Suppressor macrophage treated with lipopolysaccharide for 4 hours (primary cell): Measurements from ENCODE around the gene MUSK.
"Not testable (repeated sequence)": the region's sequence is repeated elsewhere in the genome, so short reads cannot be mapped to it uniquely, and the experiment has no call there.

Experiments
- DNase-seq: peaks from one replicate; pipeline ENCODE4 v3.0.0-alpha.2; 2020

The MUSK gene

GRCh38 chr9:110668570-110669167 lies at the start of gene MUSK:
Gene MUSK, plus strand, starts transcription at chr9:110668791. Its CDS starts 114 bp downstream, at chr9:110668905.
- DNase-seq: no peak

DNA sequence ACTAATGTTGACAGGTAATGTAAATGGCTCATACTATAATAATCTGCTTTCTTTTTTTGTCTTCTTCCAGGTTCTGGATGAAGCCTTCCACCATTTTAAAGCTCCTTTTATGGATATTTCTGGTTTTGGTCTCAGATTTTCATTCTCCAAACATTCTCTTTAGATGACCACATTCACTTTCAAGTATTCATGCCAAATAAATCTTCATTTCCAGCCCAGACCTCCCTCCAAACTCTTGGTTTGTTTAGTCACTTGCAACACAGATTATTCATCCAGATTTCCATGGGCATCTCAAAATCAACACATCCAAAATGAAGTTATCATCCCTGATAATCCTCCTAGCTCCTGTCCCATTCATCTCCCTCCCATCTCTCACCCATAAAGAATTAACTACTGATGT lies 48.8 kb upstream of the MUSK start:
- DNase-seq: no peak

- no peak for DNase-seq
Measured at GRCh38 chr9:110620726-110621125, 47.9 kb upstream of the MUSK start.

DNA sequence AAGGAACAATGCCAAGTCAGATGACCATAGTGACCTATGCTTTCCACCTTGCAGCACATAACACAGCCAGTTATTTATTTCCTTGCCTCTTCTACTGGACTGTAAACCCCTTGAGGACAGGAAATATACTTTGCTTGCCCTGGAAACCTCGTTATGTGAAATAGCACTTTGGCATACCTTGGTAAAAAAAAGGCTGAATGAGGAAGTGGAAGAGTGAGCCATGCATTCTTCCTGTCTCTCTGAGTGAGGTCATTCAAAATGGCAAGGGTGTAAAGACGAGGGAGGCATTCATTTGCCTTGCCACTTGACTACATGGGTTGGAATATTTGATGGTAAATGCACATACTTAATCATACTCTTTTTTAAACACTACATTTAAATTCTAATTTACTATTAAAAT lies 46.2 kb upstream of the MUSK start:
- DNase-seq: peak; percentile 23

- peak; percentile 82 for DNase-seq
Measured at GRCh38 chr9:110623462-110624025, 45.0 kb upstream of the MUSK start.

DNA sequence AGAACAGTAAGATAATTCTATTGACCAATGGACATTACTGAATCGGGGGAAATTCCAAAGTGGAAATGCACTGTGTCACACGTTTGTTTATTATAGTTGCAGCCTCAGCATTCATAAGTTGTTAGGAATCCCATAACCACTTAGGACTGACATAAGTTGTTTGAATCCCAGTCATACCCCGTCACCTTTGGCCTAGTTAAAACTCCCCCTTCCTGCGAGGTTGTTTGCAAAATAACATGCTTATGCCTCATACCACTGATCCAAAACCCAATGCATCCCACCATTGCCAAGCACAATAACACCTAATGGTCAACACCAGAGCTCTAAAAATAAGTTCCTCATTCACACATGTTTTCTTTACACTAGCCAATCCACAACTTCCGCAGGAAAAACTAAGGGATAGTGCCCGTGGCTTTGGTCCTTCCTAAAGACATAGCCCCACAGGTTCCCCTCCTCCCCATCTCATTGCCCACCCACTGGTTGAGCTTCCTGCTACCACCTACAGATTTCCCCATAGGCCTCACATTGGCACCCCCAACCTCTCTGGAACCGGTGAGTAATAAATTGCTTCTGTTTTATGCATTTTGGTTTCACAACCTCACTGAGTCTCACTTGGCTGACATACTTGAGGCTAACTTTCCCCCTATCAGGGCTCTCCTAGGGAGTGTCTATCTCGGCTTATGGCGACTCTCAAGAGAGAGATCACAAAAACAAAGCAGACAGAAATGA lies 42.3 kb upstream of the MUSK start:
- DNase-seq: peak; percentile 44

DNA sequence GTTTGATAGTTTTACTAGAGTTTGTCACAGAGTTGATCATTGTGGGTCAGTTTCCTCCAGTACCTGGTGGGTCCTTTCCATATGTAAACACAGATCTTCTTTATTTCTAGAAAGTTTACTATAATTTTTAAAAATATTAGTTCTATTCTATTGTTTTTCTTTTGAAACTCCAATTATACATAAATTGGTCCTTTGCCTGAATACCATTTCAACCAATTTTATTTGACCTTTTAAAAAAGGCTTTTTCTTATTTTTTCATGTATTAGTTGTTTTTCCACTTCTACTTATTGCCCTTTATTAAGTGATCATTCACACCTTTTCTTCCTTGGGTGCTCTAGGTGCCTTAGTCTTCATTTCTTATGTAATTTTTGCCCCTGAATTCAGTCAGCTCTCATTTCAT lies 33.0 kb upstream of the MUSK start:
- no peak for DNase-seq

DNA sequence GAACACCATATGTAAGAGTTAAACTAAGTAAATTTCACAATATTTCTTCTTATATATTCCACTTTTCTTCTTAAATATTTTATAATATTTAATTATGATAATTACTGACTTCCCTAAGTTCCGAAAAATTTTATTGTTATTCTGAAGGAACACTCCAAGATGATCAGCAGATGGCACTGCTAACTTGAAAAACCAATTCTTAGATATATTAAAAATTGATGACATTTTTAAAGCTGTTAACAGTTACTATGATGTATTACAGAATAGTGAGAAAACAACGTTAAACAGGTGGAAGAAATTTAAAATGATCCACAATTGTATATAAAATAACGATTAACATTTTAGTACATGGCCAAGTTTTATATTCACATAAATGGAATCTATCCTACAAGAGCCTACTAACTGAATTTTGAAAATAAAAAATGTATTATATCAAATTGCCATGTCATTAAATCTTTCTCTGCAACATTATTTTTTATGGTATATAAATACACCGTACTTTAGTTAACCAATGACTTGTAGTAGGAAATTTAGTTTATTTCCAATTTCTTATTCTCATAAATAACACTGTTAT lies 30.1 kb upstream of the MUSK start:
- peak; percentile 66 for DNase-seq

DNA sequence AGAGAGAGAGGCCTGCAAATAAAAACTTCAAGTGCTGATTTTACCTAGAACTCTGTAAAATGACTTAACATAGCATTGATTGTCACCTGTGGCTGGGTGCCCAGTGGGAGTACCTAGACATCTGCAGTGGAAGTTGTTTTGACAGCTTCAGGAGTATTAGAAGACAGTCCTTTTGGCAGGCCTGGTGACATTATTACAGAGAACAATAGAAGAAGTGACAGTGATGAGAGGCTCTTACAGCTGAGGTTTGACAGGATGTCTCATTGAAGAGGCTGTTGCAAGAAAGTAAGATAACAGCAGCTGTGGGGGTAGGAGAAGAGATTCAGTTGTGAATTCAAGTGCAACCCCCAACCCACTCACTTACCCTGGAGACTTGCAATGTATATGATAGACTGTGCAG lies 27.9 kb upstream of the MUSK start:
- no peak for DNase-seq

GRCh38 chr9:110641293-110641692 lies 27.3 kb upstream of the MUSK start:
- DNase-seq: no peak

- no peak for DNase-seq
Measured at GRCh38 chr9:110648696-110649095, 19.9 kb upstream of the MUSK start.

- no peak for DNase-seq
Measured at GRCh38 chr9:110650261-110650660, 18.3 kb upstream of the MUSK start.

DNA sequence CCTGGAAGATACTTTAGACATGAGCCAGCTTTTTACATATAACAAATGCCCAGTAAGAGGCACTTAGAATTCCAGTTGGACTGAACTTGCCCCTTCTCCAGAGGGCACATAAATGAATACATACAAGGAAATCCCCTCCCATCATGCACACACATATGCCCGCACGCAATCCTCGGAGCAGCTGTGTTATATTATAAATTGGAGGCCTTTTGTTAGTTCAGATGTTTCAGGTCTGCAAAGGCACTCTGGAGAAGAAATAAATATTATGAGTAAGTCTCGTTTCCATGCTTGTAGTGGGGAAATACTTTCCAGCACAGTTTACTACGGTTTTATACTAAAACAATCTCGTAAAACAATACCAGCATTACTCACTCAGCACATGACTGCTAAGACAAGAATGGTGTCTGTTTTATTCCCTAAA lies 17.6 kb upstream of the MUSK start:
- no peak for DNase-seq

DNA sequence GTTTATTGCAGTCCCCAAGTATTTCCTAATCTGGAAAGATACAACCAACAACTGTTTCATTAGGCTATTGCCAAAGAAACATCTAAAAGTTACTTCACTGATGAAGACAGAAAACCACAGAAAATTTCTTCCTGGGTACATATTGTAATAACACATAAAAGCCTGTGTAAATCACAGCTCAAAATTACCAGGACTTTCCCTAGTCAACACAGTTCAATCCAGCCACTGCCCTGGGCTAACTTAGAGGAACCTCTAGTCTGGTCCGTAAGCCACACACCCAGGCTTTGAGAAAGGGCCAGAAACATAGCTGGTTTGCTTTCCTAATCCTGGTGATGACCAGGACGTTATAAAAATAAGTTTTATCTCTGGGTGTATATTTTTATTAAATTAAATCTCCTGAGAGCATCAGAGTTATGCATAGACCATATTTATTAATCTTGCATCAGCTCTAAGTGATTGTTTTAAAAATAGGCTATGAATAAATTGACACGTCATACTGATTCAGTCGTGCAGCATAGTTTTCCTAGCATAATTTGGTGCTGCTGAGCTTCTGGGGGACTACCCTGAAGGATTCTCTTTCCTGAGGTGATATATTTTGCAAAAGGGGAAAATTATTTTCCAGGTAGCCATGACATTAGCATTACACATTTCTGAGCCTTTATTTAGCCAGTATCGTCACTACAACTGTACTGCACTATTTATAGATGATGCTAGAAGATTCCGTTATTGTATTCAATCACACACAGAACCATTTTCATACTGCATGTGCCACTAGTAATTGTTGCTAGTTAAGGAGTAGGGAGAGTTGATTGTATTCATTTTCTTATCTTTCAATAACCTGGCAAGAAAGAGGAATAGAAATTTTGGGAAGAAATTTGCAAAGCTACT lies 12.6 kb upstream of the MUSK start:
- peak; percentile 45 for DNase-seq

DNA sequence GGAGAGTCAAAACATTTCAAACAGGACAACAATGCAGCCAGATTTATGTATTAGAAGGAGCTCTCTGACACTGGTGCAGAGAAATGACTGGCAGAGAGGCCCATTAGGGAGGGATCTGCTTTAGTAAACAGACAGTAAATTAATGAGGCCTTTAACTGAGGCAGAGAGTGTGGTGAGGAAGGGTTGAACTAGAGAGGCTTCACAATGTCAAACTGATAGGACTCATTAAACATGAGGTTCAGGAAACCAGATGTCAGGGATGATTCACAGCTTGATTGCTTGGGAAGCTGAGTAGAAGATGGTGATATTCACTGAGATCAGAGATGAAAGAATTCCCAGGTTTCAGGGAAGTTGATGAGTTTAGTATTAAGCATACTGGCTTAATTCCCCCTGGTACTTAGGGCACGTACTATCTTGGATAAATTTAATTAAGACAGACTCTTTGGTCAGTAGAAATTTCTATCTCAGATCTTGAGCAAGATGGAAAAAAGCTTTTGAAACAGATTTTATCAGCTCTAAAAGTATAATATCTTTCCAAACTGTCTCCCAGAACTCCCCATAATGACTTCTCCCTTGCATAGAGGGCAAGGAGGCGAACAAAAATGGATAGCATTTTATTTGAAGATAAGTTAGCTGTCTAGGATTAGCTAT lies 8.6 kb upstream of the MUSK start:
- DNase-seq: no peak

DNA sequence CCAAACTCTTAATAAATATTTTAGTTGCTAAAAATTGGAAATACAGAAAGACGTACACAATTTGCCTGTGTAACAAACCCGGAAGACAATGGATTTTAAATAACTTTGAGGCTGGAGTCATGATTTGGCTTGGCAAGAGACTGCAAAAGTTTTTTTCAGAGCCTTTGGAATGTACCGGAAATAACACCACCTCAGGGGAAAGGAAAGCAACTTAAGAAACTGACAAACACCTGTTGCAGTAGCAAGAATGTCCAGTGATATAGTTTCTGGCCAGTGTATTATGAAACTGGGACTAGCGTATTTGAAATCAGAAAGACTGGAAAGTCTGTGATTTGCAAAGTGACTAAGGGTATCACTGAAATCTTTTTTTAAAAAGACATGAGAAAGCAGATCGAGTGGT lies 842 bp downstream of the MUSK start:
- no peak for DNase-seq

GRCh38 chr9:110671849-110672248 lies 3.3 kb downstream of the MUSK start:
- no peak for DNase-seq

- DNase-seq: peak; percentile 37
Measured at GRCh38 chr9:110672873-110673510, 4.4 kb downstream of the MUSK start.

DNA sequence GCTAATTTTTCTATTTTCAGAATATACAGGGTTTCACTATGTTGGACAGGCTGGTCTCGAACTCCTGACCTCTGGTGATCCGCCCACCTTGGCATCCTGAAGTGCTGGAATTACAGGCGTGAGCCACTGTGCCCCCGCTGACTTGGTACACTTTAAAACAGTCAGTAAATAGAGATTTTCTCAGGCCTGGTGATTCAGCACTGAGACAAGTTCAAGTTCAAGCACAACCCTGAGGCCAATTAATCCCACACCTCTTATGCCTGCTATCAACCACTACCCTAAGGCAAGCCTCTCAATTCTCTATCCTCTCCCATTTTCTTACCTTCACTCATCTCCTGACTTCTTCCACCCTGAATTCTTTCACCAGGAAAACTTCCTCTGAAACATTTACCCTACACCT lies 18.9 kb downstream of the MUSK start:
- no peak for DNase-seq

GRCh38 chr9:110688329-110688728 lies 19.7 kb downstream of the MUSK start:
- DNase-seq: no peak

DNA sequence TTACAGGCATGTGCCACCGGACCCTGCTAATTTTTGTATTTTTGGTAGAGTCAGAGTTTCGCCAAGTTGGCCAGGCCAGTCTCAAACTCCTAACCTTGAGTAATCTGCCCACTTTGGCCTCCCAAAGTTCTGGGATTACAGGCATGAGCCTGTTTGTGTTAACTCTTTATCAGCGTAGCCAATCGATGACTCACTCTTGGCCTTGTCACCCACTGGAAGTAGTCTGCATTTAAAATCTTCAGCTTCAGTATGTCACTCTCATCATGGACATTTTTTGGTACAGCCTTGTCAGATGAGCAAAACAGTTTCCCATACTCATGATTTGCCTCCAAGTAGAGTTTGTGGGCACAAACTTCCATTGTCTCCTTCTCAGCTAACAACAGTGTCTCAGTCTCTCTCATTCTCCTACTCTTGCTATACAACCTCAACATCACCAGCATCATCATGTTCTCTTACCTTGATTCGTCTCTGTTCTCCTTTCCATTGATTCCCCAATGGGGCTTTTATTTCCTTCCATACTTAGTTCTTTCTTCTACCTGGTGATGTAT lies 22.5 kb downstream of the MUSK start:
- DNase-seq: no peak

DNA sequence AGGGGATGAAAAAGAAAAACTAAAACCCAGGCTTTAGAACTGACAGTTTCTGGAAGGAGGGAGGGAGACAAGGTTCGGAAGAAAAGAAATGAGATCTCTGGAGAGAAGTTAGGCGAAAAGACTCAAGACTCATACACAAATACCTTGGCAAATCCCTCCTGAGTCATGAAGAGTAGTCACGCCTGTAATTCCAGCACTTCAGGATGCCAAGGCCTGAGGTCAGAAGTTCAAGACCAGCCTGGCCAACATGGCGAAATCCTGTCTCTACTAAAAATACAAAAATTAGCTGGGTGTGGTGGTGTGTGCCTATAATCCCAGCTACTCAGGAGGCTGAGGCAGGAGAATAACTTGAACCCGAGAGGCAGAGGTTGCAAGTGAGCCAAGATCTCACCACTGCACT lies 27.3 kb downstream of the MUSK start:
- DNase-seq: not testable (repeated sequence)
